ENCODE data around the gene RNF212B.
"Not testable (repeated sequence)": the region's sequence is repeated elsewhere in the genome, so short reads cannot be mapped to it uniquely, and the experiment has no call there.

RNF212B gene

DNA sequence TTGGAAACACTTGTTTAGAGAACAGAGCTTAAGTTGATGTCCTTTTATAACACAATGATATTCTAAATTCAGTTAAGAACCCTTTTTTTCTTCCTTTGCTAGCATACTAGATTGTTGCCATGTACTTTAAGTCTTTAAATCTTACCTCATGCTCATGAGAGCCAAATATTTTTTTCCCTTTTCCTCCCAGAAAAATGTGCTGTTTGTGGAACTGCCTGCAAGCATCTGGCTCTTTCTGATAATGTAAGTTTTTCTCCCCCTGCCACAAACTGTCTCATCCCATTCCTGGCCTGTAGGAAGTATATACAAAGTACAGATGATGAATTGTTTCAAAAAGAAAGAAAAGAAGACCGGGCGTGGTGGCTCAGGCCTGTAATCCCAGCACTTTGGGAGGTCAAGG, 5.3 kb downstream of the RNF212B start:
- no peak for DNase-seq

DNA sequence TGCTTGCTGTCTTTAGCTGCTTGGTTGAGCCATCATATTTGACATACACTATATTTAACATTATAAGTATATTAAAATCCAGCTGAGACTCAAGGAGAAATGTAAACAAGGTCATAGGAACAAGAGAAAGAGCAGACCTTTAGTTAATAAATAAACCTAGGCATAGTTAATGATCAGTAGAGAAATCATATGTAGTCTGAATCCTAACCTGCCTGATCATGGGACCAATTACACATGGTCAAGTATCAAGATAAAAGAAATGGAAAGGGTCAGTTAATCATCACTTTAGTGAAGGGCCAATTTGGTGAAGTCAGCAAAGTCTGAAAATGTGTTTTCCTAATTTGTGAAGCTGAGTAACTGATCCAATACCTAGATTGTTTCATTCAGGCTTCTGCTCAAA, 7.5 kb downstream of the RNF212B start:
- no peak for DNase-seq

DNA sequence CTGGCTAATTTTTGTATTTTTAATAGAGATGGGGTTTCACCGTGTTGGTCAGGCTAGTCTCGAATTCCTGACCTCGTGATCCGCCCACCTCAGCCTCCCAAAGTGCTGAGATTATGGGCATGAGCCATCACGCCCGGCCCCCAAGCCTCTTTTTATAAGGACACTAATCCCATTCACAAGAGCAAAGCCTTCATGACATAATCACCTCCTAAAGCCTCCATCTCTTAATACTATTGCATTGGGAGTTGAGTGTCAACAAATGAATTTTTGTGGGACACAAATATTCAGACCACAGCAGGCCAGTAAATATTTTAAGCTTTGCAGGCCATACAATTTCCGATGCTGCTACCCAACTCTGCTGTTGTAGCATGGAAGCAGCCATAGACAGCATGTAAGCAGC, 10.9 kb downstream of the RNF212B start:
- no peak for DNase-seq

DNA sequence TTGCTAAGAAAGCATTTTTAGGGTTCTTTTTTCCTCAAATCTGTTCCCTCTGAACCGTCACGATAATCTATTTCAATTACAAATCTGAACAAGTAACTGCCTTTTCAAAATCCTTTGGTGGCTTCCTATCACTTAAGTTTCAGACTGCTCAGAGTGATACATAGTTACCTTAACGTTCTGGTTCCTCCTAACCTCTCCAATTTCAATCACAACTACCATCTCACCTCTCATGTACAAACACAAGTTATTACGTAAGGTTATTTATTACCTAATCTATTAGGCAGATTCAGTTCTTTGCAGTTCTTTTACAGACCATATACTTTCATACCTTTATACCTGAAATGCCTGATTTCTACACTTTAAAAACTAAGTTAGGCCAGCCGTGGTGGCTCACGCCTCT, 12.1 kb downstream of the RNF212B start:
- DNase-seq, result no peak

DNA sequence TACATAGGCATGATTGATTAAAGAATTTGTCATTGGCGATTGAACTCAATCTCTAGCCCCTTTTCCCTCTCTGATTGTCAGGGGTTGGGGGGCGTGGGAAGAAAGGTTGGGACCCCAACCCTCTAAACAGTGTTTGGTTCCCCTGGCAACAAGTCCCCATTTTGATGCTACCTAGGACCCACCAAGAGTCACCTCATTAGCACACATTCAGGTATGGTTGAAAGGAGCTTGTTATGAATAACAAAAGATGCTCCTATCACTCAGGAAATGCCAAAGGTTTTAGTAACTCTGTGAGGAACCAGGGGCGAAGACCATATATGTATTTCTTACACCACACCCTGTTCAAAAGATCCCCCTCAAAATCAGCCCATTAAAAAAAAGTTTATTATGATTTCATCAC, 14.3 kb downstream of the RNF212B start:
- DNase-seq, result no peak

DNA sequence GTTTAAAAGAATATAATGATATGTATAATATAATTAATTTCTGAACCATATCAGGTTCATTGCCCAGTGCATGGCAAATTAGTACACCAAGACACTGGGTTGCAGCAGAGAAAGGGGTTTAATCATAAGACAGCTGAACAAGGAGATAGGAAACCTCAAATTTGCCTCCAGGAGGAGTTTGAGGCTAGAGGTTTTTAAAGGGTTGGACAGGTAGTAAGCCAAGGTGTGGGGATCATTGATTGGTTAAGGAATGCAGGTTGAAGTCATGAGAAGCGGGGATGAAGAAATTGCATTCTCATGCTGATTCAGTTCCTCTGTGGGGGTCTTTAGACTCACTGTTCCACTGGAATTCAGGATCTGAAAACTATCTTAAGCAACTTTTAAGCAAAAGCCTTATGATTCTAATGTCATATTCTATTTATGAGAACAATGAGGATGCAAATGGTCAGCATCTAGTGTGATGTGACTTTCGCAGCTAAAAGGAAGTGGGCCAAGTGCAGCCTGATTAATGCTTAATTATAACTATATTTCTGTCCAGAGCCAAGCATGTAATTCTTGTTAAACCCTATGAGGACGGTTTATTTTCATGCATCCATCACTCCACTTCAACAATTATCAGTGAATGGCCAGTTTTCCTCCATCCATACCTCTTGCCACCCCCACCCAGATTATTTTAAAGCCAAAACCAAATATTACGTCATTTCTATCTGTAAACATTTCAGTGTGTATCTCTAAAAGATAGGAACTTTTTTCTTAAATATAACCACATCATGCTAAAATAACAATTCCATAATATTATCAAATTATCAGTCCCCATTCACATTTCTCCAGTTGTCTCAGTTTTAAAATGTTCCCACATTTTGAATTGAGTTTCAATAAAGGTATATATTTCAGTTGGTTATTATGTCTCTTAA, 14.9 kb downstream of the RNF212B start:
- no peak for DNase-seq

- no peak for DNase-seq
These were observed 20.5 kb downstream of the RNF212B start for GRCh38 chr14:23258256-23258655.

DNA sequence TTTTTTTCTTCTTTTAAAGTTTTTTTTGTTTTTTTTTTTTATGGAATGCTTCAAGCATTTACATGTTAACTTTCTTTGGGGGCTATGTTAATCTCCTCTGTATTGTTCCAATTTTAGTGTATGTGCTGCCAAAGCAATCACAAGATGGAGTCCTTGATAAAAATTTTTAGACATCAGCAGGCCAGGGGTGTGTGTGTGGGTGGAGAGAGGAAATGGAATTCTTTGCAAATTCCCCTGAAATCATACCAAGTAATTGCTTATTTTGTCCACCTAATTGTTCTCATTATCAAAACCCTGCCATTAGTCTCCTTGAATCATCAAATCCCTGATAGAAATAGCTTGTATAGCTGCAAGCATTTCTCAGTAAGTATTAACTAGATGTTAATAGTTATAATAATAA, 21.7 kb downstream of the RNF212B start:
- DNase-seq, result no peak

- DNase-seq, result not testable (repeated sequence)
These were observed 23.1 kb downstream of the RNF212B start for GRCh38 chr14:23260849-23261248.

DNA sequence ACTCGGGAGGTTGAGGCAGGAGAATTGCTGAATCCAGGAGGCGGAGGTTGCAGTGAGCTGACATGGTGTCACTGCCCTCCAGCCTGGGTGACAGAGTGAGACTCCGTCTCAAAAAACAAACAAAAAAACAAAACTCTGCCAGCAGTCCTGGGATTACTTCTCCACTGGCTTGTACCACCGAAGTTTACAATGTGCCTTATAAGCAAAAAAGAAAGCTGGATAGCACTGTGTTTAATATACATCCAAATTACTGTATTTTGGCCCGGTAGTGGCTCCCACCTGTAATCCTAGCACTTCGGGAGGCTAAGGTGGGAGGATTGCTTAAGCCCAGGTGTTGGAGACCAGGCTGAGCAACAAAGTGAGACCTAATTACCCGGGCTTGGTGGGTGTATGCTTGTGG, 31.5 kb downstream of the RNF212B start:
- DNase-seq, result no peak

- DNase-seq, result no peak
These were observed 37.7 kb downstream of the RNF212B start for GRCh38 chr14:23275412-23275811.

DNA sequence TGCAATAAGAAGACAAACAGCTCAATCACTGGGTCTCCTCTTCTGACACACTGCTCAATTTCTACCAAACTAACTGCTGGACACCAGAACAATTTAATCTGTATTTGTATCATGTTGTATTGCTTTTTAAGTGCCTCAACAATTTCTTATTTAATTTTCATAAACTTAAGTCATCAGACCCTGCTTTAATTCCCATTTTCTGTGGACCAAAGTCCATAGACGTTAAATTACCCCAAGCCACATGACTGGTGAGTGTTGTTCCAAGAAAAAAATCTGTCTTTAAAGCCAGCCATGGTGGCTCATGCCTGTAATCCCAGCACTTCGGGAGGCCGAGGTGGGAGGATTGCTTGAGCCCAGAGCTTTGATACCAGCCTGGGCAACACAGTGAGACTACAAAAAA, 39.5 kb downstream of the RNF212B start:
- no peak for DNase-seq

DNA sequence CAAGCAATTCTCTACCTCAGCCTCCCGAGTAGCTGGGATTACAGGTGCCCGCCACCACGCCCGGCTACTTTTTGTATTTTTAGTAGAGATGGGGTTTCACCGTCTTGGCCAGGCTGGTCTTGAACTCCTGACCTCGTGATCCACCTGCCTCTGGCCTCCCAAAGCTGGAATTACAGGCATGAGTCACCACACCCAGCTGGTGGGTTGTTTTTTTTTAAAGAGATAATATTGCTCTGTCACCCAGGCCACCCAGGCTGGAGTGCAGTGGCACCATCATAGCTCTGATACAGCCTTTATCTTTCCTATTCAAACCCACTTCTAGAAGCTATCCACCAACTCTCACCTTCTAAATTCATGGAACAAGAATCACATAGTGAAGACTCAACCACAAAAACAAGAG, 40.2 kb downstream of the RNF212B start:
- not testable (repeated sequence) for DNase-seq

GRCh38 chr14:23281247-23281646, 43.5 kb downstream of the RNF212B start:
- DNase-seq, result no peak

- DNase-seq, result no peak
These were observed 47.2 kb downstream of the RNF212B start for GRCh38 chr14:23284654-23285529.

- no peak for DNase-seq
These were observed 47.8 kb downstream of the RNF212B start for GRCh38 chr14:23285530-23286019.

DNA sequence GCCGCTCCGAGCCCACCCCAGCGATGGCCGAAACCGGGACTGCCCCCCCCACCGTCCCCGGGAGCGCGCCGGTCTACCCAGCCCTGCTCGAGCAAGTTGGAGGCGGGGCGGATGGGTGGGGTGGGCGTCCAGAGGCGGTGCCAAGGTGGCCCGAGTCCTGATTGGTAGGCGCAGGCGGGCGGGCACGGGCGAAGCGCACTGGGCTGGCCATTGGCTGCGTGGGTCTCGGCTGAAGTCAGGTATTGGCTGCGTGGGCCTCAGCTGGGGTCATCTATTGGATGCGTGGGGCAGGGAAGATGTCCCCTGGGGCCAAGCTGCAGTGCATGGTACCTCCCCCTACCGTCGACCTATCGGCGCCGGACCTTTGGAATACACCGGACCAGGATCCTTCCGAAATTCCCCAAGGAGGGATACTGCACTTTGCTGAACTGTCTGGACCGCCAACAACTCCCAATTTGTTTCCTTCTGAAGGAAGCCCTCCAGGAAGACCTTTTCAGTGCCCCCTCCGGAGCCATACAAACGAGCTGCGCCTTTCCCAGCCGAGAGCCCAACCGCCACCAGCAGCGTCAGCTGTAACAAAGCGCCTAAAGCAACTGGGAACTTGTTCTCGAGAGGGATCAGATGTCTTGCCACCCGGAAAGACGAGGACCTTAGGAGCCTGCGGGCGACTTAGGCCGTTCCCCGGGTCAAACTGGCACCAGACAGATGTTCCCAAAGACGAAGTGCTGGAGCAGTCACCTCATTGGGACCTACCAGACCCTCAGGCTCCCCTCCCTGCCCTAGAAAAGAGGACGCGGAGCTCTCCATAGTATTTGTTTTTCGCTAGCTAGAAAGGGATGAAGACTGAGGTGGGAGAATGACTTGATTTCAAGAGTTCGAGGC, 48.5 kb downstream of the RNF212B start, which contains the start of gene HOMEZ:
TSS of gene HOMEZ (minus strand) at position 113 of the 882 bp plus-strand sequence. CDS start 180 bp downstream, outside the sequence.
- peak; percentile 99 for DNase-seq

DNA sequence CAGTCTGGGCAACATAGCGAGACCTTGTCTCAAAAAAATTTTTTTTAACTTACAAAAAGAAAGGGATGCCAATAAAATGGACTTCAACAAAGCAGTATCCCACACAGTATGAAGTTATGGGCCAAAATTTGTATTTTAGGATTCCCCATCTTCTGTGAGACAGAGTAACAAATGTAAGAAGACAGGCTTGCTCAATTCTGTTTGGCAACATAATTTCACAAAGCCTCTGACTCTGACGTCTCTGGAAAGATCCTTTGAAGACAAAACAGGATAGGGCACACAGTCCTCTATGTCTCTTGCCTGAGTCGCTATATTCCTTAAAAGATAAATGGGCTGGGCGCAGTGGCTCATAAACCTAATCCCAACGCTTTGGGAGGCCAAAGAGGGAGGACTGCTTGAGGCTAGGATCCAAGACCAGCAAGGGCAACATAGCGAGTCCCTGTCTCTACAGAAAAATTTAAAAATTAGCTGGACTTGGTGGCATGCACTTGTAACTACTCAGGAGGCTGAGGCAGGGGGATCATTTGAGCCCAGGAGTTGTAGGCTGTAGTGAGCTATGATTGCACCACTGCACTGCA, 49.3 kb downstream of the RNF212B start:
- no peak for DNase-seq

GRCh38 chr14:23294734-23295561, 57.2 kb downstream of the RNF212B start:
- DNase-seq, result peak; percentile 49

DNA sequence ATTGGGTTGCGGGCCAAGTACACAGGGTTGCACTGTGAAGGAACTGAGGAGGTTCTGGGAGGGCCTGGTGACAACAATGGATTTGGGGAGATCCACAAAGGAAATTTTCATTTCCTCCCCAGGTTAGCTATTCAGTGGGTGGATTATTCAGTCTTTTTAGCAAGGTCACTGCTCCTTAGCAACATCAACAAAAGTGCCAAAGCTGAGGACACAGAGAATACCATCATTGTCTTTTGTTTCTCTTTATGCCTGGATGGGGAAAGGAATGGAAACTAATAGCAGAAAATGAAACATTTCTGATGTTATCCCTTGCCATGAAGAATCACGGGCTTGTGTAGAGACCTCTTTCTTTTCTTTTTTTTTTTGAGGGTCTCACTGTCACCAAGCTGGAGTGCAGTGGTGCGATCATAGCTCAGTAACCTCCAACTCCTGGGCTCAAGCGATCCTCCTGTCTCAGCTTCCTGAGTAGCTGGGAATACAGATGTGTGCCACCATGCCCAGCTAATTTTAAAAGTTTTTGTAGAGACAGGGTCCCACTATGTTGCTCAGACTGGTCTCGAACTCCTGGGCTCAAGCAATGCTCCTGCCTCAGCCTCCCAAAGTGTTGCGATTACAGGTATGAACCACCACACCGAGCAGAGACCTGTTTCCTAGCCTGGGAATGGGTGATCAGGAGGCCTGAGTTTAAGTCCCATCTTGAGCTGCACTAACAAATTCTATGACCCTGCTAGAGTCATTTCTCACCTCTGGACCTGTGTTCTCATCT, 58.5 kb downstream of the RNF212B start:
- DNase-seq, result no peak

Measured in stimulated activated CD4-positive, alpha-beta T cell treated with anti-CD3 and anti-CD28 coated beads, Interleukin-4, amount 100 ng/mL, for 1 hour (primary cell).